ENCODE measurements around the gene IL11RA. TPM values are rescaled to one million over a fixed set of nuclear protein-coding genes. Genes with fewer than 3 reads are reported as not detected.
A peak's percentile ranks its signal among the peaks of the same experiment; 100 is the strongest.

The IL11RA gene
- total and polyA plus RNA-seq, 2 of the 8 experiments (the other 6 are each of a cell fraction or from before 2014, with no cell fraction given): 5.5 to 9.1 TPM

- peak; percentile 67 to 89 (median 72) for TF ChIP-seq CTCF (IDR thresholded peaks at IDR 0.05; ENCODE audit: control extremely low read depth in 1 of 3, insufficient read depth in 1 of 3, low read depth in 1 of 3, low read length in 3 of 3)
- TF ChIP-seq CHD7 (IDR thresholded peaks at IDR 0.05; ENCODE audit: insufficient replicate concordance, low read length): no peak
- TF ChIP-seq POLR2AphosphoS5 (IDR thresholded peaks at IDR 0.05; ENCODE audit: low read depth, low read length): no peak
- no peak for TF ChIP-seq RFX5 (IDR thresholded peaks at IDR 0.05; ENCODE audit: borderline replicate concordance, low read depth, low read length)
- TF ChIP-seq POU5F1 (IDR thresholded peaks at IDR 0.05; ENCODE audit: low read depth, low read length): no peak
- no peak for TF ChIP-seq SRF (IDR thresholded peaks at IDR 0.05; ENCODE audit: low read depth, low read length)
- no peak for TF ChIP-seq SP4 (IDR thresholded peaks at IDR 0.05; ENCODE audit: low read length)
These were observed 5.5 kb upstream of the IL11RA start, which contains the start of gene GALT (continued) for GRCh38 chr9:34646211-34647083.

Measured in H1 (cell line).